Subcutaneous adipose tissue (tissue), 4 donors: ENCODE results near the gene SLC2A1. TPM values are rescaled to one million over a fixed set of nuclear protein-coding genes. Genes with fewer than 3 reads are reported as not detected.

Experiments used
- CTCF ChIP-seq: fragments of 450-650 bp; IDR thresholded peaks from one replicate; pipeline ENCODE4 v1.5.1; 2016; ENCODE audit warnings: low read depth, mild to moderate bottlenecking, control low read depth, antibody characterized with exemption, moderate library complexity
- total RNA-seq, 4 donors: library from RNA; depleted of rRNA; stranded (reverse); fragments of >200 nt; gene quantifications; one replicate each; pipeline ENCODE4 v1.1.0, GENCODE V29; 2016

Gene SLC2A1
- total RNA-seq, 4 donors from 2014 or later = 10.0 to 24.1 (median 20.6) TPM

- no peak for TF ChIP-seq CTCF
Observed at GRCh38 chr1:42891465-42892138, 67.1 kb downstream of the SLC2A1 start.

- no peak for TF ChIP-seq CTCF
Observed at GRCh38 chr1:42889264-42889663, 69.4 kb downstream of the SLC2A1 start.

GRCh38 chr1:42888013-42888633 is 70.5 kb downstream of the SLC2A1 start:
- TF ChIP-seq CTCF = no peak

GRCh38 chr1:42887366-42887765 is 71.3 kb downstream of the SLC2A1 start:
- TF ChIP-seq CTCF = no peak

GRCh38 chr1:42886800-42887199 is 71.9 kb downstream of the SLC2A1 start:
- TF ChIP-seq CTCF = no peak

- TF ChIP-seq CTCF = no peak
Observed at GRCh38 chr1:42886046-42886739, 72.5 kb downstream of the SLC2A1 start.

GRCh38 chr1:42880384-42880783 is 78.3 kb downstream of the SLC2A1 start:
- no peak for TF ChIP-seq CTCF
